Hepatocyte (in vitro differentiated cells): ENCODE results near the gene OVOL2. TPM values are rescaled to one million over a fixed set of nuclear protein-coding genes. Genes with fewer than 3 reads are reported as not detected.

ENCODE experiments used
- DNase-seq: peaks from one replicate; pipeline ENCODE4 v3.0.0-alpha.2; 2016; ENCODE audit warnings: low spot score
- H2AFZ ChIP-seq: fragments of 200-600 bp; sonication (generic); 2 replicates; pipeline ENCODE4 v1.6.0; 2016; ENCODE audit warnings: antibody characterized with exemption, mild to moderate bottlenecking
- H3K27ac ChIP-seq: fragments of 200-600 bp; sonication (generic); 2 replicates; pipeline ENCODE4 v1.5.1; 2016; ENCODE audit warnings: mild to moderate bottlenecking
- H3K27me3 ChIP-seq: fragments of 200-600 bp; sonication (generic); 2 replicates; pipeline ENCODE4 v1.6.1; 2016
- H3K36me3 ChIP-seq: fragments of 200-600 bp; sonication (generic); replicated peaks from 2 replicates; pipeline ENCODE4 v1.5.1; 2016; ENCODE audit warnings: low read depth; ENCODE audit not compliant: insufficient read depth
- H3K4me1 ChIP-seq: fragments of 200-600 bp; sonication (generic); 2 replicates; pipeline ENCODE4 v1.5.1; 2016; ENCODE audit warnings: mild to moderate bottlenecking, moderate library complexity; ENCODE audit not compliant: insufficient read depth
- H3K4me2 ChIP-seq: fragments of 200-600 bp; sonication (generic); 2 replicates; pipeline ENCODE4 v1.6.0; 2016
- H3K4me3 ChIP-seq: fragments of 200-600 bp; sonication (generic); 2 replicates; pipeline ENCODE4 v1.5.1; 2016; ENCODE audit warnings: mild to moderate bottlenecking
- H3K79me2 ChIP-seq: fragments of 200-600 bp; sonication (generic); 2 replicates; pipeline ENCODE4 v1.6.0; 2017; ENCODE audit warnings: mild to moderate bottlenecking
- H3K9me2 ChIP-seq: fragments of 200-600 bp; sonication (generic); replicated peaks from 2 replicates; pipeline ENCODE4 v1.6.0; 2017; ENCODE audit warnings: mild to moderate bottlenecking; ENCODE audit not compliant: insufficient read depth
- H3K9me3 ChIP-seq: fragments of 200-600 bp; sonication (generic); 2 replicates; pipeline ENCODE4 v1.5.1; 2016; ENCODE audit warnings: low read depth, mild to moderate bottlenecking
- H4K20me1 ChIP-seq: fragments of 200-600 bp; sonication (generic); 2 replicates; pipeline ENCODE4 v1.6.0; 2016; ENCODE audit warnings: mild to moderate bottlenecking; ENCODE audit not compliant: insufficient read depth, poor library complexity, severe bottlenecking
- CTCF ChIP-seq: fragments of 200-600 bp; sonication (generic); IDR thresholded peaks from 2 replicates; pipeline ENCODE4 v1.5.1; 2016; ENCODE audit warnings: antibody characterized with exemption, mild to moderate bottlenecking; ENCODE audit not compliant: poor library complexity
- EZH2 ChIP-seq: fragments of 200-600 bp; sonication (generic); IDR thresholded peaks from 2 replicates; pipeline ENCODE4 v1.6.1; 2016; ENCODE audit warnings: antibody characterized with exemption, mild to moderate bottlenecking, borderline replicate concordance
- EZH2phosphoT487 ChIP-seq: fragments of 200-600 bp; sonication (generic); IDR thresholded peaks from one replicate; pipeline ENCODE4 v1.6.1; 2018; ENCODE audit warnings: antibody characterized with exemption, mild to moderate bottlenecking, low read depth, moderate library complexity; ENCODE audit not compliant: unreplicated experiment, severe bottlenecking
- WGBS: methylation state at CpG from one replicate; pipeline ENCODE4 v1.1.6; 2016; ENCODE audit warnings: low lambda C conversion rate; ENCODE audit errors: missing lambda C conversion rate; 5-methylcytosine and 5-hydroxymethylcytosine counted together
- polyA plus RNA-seq: library from polyadenylated mRNA; unstranded; fragments of >200 nt; fragmentation: Nextera tagmentation; extraction: Ambion mirVana; gene quantifications from 2 replicates; pipeline ENCODE4 v1.2.1, GENCODE V29; 2016
- total RNA-seq: library from RNA; depleted of rRNA; stranded (reverse); fragments of >200 nt; gene quantifications from 2 replicates; pipeline ENCODE4 v1.2.3, GENCODE V29; 2014

Gene OVOL2
- total and polyA plus RNA-seq, 2 experiments from 2014 or later = 1.4 to 1.9 TPM

GRCh38 chr20:17992847-17993513 lies 64.7 kb downstream of the OVOL2 start:
- Histone ChIP-seq H3K36me3 (no peaks in the 10 kb centered on the region), H3K27ac (no peak overlapping the region), H3K4me2 (no peak overlapping the region), H3K9me2 (no peaks in the 10 kb centered on the region), H3K4me1 (no peaks in the 10 kb centered on the region), H3K4me3 (no peak overlapping the region), H3K9me3 (no peaks in the 10 kb centered on the region), H3K79me2 (peaks cover 11% of the 10 kb centered on the region), H3K27me3 (no peaks in the 10 kb centered on the region), H2AFZ (no peak overlapping the region), H4K20me1 (no peaks in the 10 kb centered on the region)
- DNase-seq = no peak
- no peak for TF ChIP-seq EZH2phosphoT487
- no peak for TF ChIP-seq CTCF
- WGBS = 66% methylated on average over 5 of the region's 5 CpGs

GRCh38 chr20:17992224-17992637 lies 65.5 kb downstream of the OVOL2 start:
- Histone ChIP-seq H3K9me2 (no peaks in the 10 kb centered on the region), H3K4me3 (no peak overlapping the region), H4K20me1 (no peaks in the 10 kb centered on the region), H3K9me3 (no peaks in the 10 kb centered on the region), H3K36me3 (no peaks in the 10 kb centered on the region), H3K27ac (no peak overlapping the region), H3K27me3 (no peaks in the 10 kb centered on the region), H3K79me2 (peaks cover 12% of the 10 kb centered on the region), H2AFZ (no peak overlapping the region), H3K4me2 (no peak overlapping the region), H3K4me1 (no peaks in the 10 kb centered on the region)
- DNase-seq = no peak
- WGBS = 88% methylated on average over 6 of the region's 6 CpGs
- no peak for TF ChIP-seq CTCF
- no peak for TF ChIP-seq EZH2
- TF ChIP-seq EZH2phosphoT487 = no peak

- peaks cover 17% of the 10 kb centered on the region for H3K79me2 ChIP-seq
Measured at GRCh38 chr20:17990278-17990972, 67.3 kb downstream of the OVOL2 start.

More at GRCh38 chr20:17990278-17990972, 67.3 kb downstream of the OVOL2 start:
- Histone ChIP-seq H3K4me2 (no peak overlapping the region), H3K27me3 (no peaks in the 10 kb centered on the region), H3K9me2 (no peaks in the 10 kb centered on the region), H2AFZ (no peak overlapping the region), H3K4me3 (no peak overlapping the region), H3K4me1 (peaks cover 7% of the 10 kb centered on the region), H4K20me1 (no peaks in the 10 kb centered on the region), H3K9me3 (no peaks in the 10 kb centered on the region), H3K36me3 (no peaks in the 10 kb centered on the region), H3K27ac (no peak overlapping the region)
- TF ChIP-seq EZH2 (no peak), EZH2phosphoT487 (no peak), CTCF (no peak)
- WGBS = 89% methylated on average over 10 of the region's 10 CpGs
- DNase-seq = no peak
